ENCODE results near the gene SLC5A1. TPM values are rescaled to one million over a fixed set of nuclear protein-coding genes. Genes with fewer than 3 reads are reported as not detected.

Gene SLC5A1
- polyA plus RNA-seq, 2 of the 4 experiments (the other 2 are of a cell fraction) = 0.03 to 0.04 TPM

DNA sequence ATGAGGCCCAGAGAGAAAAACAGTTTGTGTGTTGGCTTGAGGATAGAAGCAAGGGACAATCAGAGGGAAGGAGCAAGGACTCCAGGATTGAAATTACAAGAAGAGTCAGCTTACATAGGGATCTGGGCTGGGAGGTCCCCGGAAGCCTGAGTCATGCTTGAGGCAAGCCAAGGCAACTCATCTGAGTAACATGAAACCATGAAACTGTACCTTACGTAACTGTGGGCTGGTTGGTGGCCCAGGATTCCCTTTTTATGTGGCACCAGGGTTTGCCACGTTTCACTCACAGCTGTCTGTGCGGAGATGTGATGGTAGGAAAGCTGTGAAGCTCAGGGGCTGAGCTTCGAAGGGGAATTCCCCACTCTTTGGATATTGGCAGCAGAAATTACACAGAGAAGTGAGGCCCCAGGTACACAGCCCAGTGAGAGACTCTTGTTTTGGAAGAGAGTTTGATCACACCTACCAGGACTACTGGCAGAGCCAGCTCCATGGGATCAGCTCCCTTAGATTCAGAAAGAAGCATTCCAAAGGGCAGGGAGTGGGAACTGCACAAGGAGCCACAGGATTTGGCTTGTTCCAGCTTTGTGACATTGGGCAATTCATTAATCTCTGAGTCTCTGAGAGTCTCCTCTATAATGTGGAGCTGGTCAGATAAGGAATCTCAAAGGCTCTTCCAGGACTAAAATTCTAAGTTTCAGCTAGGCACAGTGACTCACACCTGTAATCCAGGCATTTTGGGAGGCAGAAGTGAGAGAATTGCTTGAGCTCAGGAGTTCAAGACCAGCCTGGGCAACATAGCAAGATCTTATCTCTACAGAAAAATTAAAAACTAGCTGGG is 7.8 kb downstream of the SLC5A1 start:
- POLR2A ChIA-PET = no interaction called here
- TF ChIP-seq RAD21 (conservative IDR thresholded peaks at IDR 0.05 in 1 of 2, IDR thresholded peaks at IDR 0.05 in 1 of 2) (no peak), HOXA7 (CRISPR knock-in tag; IDR thresholded peaks at IDR 0.05) (no peak), FOSL2 (IDR thresholded peaks at IDR 0.05) (no peak), FOSL2 (CRISPR knock-in tag; IDR thresholded peaks at IDR 0.05) (peak; percentile 17; the same call in 1 of the 2 replicates), BHLHE40 (IDR thresholded peaks at IDR 0.05; ENCODE audit: low read depth, low read length) (no peak), NR3C1 (IDR thresholded peaks at IDR 0.05) (no peak), MAFK (IDR thresholded peaks at IDR 0.05; ENCODE audit: partially characterized antibody) (peak; percentile 32), MYC (IDR thresholded peaks at IDR 0.05; ENCODE audit: borderline replicate concordance, low read length) (no peak), CEBPB (IDR thresholded peaks at IDR 0.05) (peak in 1 of 2 experiments; percentile 42; a peak in 1 of 4 replicates), CBX8 (IDR thresholded peaks at IDR 0.05) (no peak), HOXB5 (CRISPR knock-in tag; IDR thresholded peaks at IDR 0.05) (no peak), SMC3 (IDR thresholded peaks at IDR 0.05) (no peak), HEYL (CRISPR knock-in tag; IDR thresholded peaks at IDR 0.05) (no peak), TFCP2L1 (CRISPR knock-in tag; IDR thresholded peaks at IDR 0.05) (no peak), TP53 (CRISPR knock-in tag; IDR thresholded peaks at IDR 0.05) (no peak), ZSCAN20 (CRISPR knock-in tag; IDR thresholded peaks at IDR 0.05) (no peak)
- TF ChIP-seq, protein P1, sequence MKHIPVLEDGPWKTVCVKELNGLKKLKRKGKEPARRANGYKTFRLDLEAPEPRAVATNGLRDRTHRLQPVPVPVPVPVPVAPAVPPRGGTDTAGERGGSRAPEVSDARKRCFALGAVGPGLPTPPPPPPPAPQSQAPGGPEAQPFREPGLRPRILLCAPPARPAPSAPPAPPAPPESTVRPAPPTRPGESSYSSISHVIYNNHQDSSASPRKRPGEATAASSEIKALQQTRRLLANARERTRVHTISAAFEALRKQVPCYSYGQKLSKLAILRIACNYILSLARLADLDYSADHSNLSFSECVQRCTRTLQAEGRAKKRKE (CRISPR knock-in tag; IDR thresholded peaks at IDR 0.05; ENCODE audit: low read depth) = no peak
- peak overlapping the region; percentile 60 to 73; a peak in 5 of 6 replicates for H3K27ac ChIP-seq
- no peaks in the 10 kb centered on the region for H3K9me3 ChIP-seq
- CTCF ChIA-PET = interaction anchor here (1.1 to 1.5 kb wide), 3 partner anchors 10 to 74 kb away, joined by 3 to 4 read pairs (median 3); no protein-coding TSS in a partner anchor
- DNase-seq (ENCODE audit: low read depth in 1 of 2, low spot score in 1 of 2) (peak; percentile 40 to 72), ATAC-seq (peak; percentile 88 to 99), FAIRE-seq (no peak)
- H3K4me1 ChIP-seq = peaks cover 14% of the 10 kb centered on the region
- H3K4me2 ChIP-seq = peak overlapping the region; percentile 46
- WGBS (ENCODE audit: missing lambda C conversion rate) = 21% methylated on average over 5 of the region's 5 CpGs
- no peak overlapping the region for H3K4me3 ChIP-seq

GRCh38 chr22:32052244-32052643 is 9.2 kb downstream of the SLC5A1 start:
- DNase-seq (ENCODE audit: low read depth in 1 of 2, low spot score in 1 of 2) = no peak
- Histone ChIP-seq H3K27ac (no peak overlapping the region), H3K4me1 (peaks cover 14% of the 10 kb centered on the region), H3K4me3 (no peak overlapping the region), H3K9me3 (no peaks in the 10 kb centered on the region), H3K4me2 (no peak overlapping the region)
- no peak for ATAC-seq
- CTCF ChIA-PET = no interaction called here
- POLR2A ChIA-PET = no interaction called here
- TF ChIP-seq ESRRA (IDR thresholded peaks at IDR 0.05; ENCODE audit: borderline replicate concordance, low read length) = no peak
- TF ChIP-seq POLR2AphosphoS2 (conservative IDR thresholded peaks at IDR 0.05; ENCODE audit: low read length) = no peak
- no peak for TF ChIP-seq CBX2 (IDR thresholded peaks at IDR 0.05; ENCODE audit: borderline replicate concordance, low read depth)
- TF ChIP-seq, protein P2, sequence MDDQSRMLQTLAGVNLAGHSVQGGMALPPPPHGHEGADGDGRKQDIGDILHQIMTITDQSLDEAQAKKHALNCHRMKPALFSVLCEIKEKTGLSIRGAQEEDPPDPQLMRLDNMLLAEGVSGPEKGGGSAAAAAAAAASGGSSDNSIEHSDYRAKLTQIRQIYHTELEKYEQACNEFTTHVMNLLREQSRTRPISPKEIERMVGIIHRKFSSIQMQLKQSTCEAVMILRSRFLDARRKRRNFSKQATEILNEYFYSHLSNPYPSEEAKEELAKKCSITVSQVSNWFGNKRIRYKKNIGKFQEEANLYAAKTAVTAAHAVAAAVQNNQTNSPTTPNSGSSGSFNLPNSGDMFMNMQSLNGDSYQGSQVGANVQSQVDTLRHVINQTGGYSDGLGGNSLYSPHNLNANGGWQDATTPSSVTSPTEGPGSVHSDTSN (IDR thresholded peaks at IDR 0.05) = no peak
- TF ChIP-seq ZNF302 (CRISPR knock-in tag; IDR thresholded peaks at IDR 0.05) = no peak
- no peak for TF ChIP-seq EHMT2 (IDR thresholded peaks at IDR 0.05; ENCODE audit: low read depth)
- TF ChIP-seq SMC3 (IDR thresholded peaks at IDR 0.05) = no peak
- no peak for TF ChIP-seq CTCF (IDR thresholded peaks at IDR 0.05)
- no peak for TF ChIP-seq HEYL (CRISPR knock-in tag; IDR thresholded peaks at IDR 0.05)
- no peak for TF ChIP-seq CHD4 (IDR thresholded peaks at IDR 0.05; ENCODE audit: borderline replicate concordance)
- TF ChIP-seq GATA3 (IDR thresholded peaks at IDR 0.05; ENCODE audit: borderline replicate concordance) = no peak
- TF ChIP-seq, protein P3, sequence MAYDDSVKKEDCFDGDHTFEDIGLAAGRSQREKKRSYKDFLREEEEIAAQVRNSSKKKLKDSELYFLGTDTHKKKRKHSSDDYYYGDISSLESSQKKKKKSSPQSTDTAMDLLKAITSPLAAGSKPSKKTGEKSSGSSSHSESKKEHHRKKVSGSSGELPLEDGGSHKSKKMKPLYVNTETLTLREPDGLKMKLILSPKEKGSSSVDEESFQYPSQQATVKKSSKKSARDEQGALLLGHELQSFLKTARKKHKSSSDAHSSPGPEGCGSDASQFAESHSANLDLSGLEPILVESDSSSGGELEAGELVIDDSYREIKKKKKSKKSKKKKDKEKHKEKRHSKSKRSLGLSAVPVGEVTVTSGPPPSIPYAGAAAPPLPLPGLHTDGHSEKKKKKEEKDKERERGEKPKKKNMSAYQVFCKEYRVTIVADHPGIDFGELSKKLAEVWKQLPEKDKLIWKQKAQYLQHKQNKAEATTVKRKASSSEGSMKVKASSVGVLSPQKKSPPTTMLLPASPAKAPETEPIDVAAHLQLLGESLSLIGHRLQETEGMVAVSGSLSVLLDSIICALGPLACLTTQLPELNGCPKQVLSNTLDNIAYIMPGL (CRISPR knock-in tag; IDR thresholded peaks at IDR 0.05; ENCODE audit: borderline replicate concordance) = no peak
- TF ChIP-seq HDAC2 (IDR thresholded peaks at IDR 0.05) = no peak
- TF ChIP-seq CHD2 (IDR thresholded peaks at IDR 0.05; ENCODE audit: low read length, partially characterized antibody) = no peak
- TF ChIP-seq, protein P1 (CRISPR knock-in tag; IDR thresholded peaks at IDR 0.05; ENCODE audit: low read depth) = no peak
- TF ChIP-seq SREBF2 (IDR thresholded peaks at IDR 0.05) = no peak
- FAIRE-seq = no peak
- WGBS (ENCODE audit: missing lambda C conversion rate) = 66% methylated on average over 2 of the region's 2 CpGs

Measured in A549 (cell line).